H9 (cell line): Measurements from ENCODE around the gene ANGEL2. TPM values are rescaled to one million over a fixed set of nuclear protein-coding genes. Genes with fewer than 3 reads are reported as not detected.

Experiments
- DNase-seq: peaks from one replicate; pipeline ENCODE4 v3.0.0-alpha.2; 2017
- H2AFZ ChIP-seq: one replicate; pipeline ENCODE4 v1.6.1; 2013; ENCODE audit warnings: mild to moderate bottlenecking, low read length, control low read depth, moderate library complexity
- H2AK5ac ChIP-seq: 2 replicates; pipeline ENCODE4 v1.6.1; 2013; ENCODE audit warnings: low read length, control low read depth, mixed read lengths; ENCODE audit not compliant: insufficient read length
- H2BK120ac ChIP-seq: one replicate; pipeline ENCODE4 v1.6.1; 2013; ENCODE audit warnings: low read depth, mild to moderate bottlenecking, low read length, control low read depth, inconsistent platforms; ENCODE audit not compliant: poor library complexity, severe bottlenecking
- H2BK12ac ChIP-seq: 2 replicates; pipeline ENCODE4 v1.6.1; 2013; ENCODE audit warnings: low read length, control low read depth, mixed read lengths, low read depth; ENCODE audit not compliant: insufficient read length
- H2BK15ac ChIP-seq: 2 replicates; pipeline ENCODE4 v1.6.1; 2013; ENCODE audit warnings: low read depth, low read length, control low read depth
- H2BK20ac ChIP-seq: one replicate; pipeline ENCODE4 v1.6.1; 2013; ENCODE audit warnings: low read depth, mild to moderate bottlenecking, low read length, control low read depth, inconsistent platforms; ENCODE audit not compliant: poor library complexity, severe bottlenecking
- H2BK5ac ChIP-seq: 2 replicates; pipeline ENCODE4 v1.6.1; 2013; ENCODE audit warnings: low read length, control low read depth, mixed read lengths; ENCODE audit not compliant: insufficient read length
- H3K14ac ChIP-seq: 2 replicates; pipeline ENCODE4 v1.6.1; 2013; ENCODE audit warnings: low read length, control low read depth; ENCODE audit not compliant: insufficient read depth
- H3K18ac ChIP-seq: 2 replicates; pipeline ENCODE4 v1.6.1; 2013; ENCODE audit warnings: low read depth, mild to moderate bottlenecking, mixed read lengths, low read length, control low read depth; ENCODE audit not compliant: insufficient read length
- H3K23ac ChIP-seq: 2 replicates; pipeline ENCODE4 v1.6.1; 2013; ENCODE audit warnings: low read length, control low read depth, mixed read lengths, low read depth; ENCODE audit not compliant: insufficient read length
- H3K23me2 ChIP-seq: 2 replicates; pipeline ENCODE4 v1.6.1; 2013; ENCODE audit warnings: low read depth, mild to moderate bottlenecking, mixed read lengths, low read length, control low read depth; ENCODE audit not compliant: insufficient read length, poor library complexity, severe bottlenecking
- H3K27ac ChIP-seq: 2 replicates; pipeline ENCODE4 v1.5.1; 2013; ENCODE audit warnings: low read length, control low read depth, mixed read lengths, low read depth; ENCODE audit not compliant: insufficient read length
- H3K27me3 ChIP-seq: 2 replicates; pipeline ENCODE4 v1.6.1; 2013; ENCODE audit warnings: low read length, control low read depth, inconsistent platforms; ENCODE audit not compliant: insufficient read depth
- H3K4ac ChIP-seq: 2 replicates; pipeline ENCODE4 v1.6.1; 2013; ENCODE audit warnings: low read depth, mild to moderate bottlenecking, control low read depth, inconsistent platforms, low read length, moderate library complexity
- H3K4me1 ChIP-seq: 2 replicates; pipeline ENCODE4 v1.6.1; 2013; ENCODE audit warnings: low read length, control low read depth, inconsistent platforms; ENCODE audit not compliant: insufficient read depth
- H3K4me2 ChIP-seq: 2 replicates; pipeline ENCODE4 v1.6.1; 2013; ENCODE audit warnings: low read length, control low read depth, mixed read lengths; ENCODE audit not compliant: insufficient read length, insufficient read depth
- H3K56ac ChIP-seq: 2 replicates; pipeline ENCODE4 v1.6.1; 2013; ENCODE audit warnings: low read depth, mild to moderate bottlenecking, mixed read lengths, low read length, control low read depth; ENCODE audit not compliant: insufficient read length
- H3K79me1 ChIP-seq: 2 replicates; pipeline ENCODE4 v1.6.1; 2013; ENCODE audit warnings: low read depth, mild to moderate bottlenecking, moderate library complexity, low read length, control low read depth, inconsistent platforms; ENCODE audit not compliant: insufficient read depth, poor library complexity, severe bottlenecking
- H3K79me2 ChIP-seq: 2 replicates; pipeline ENCODE4 v1.6.1; 2013; ENCODE audit warnings: low read length, control low read depth, inconsistent platforms; ENCODE audit not compliant: insufficient read depth
- H3K9ac ChIP-seq: 2 replicates; pipeline ENCODE4 v1.6.1; 2013; ENCODE audit warnings: low read length, control low read depth, mixed read lengths; ENCODE audit not compliant: insufficient read length; ENCODE audit errors: extremely low read depth
- H3K9me3 ChIP-seq: one replicate; pipeline ENCODE4 v1.6.1; 2013; ENCODE audit warnings: low read depth, low read length, inconsistent platforms; ENCODE audit not compliant: control insufficient read depth
- H3T11ph ChIP-seq: one replicate; pipeline ENCODE4 v1.6.1; 2013; ENCODE audit warnings: mild to moderate bottlenecking, low read length, control low read depth, inconsistent platforms
- H4K20me1 ChIP-seq: one replicate; pipeline ENCODE4 v1.6.1; 2013; ENCODE audit not compliant: control insufficient read depth, insufficient read length, insufficient read depth
- H4K5ac ChIP-seq: 2 replicates; pipeline ENCODE4 v1.6.1; 2013; ENCODE audit warnings: low read depth, mild to moderate bottlenecking, mixed read lengths, low read length, control low read depth; ENCODE audit not compliant: insufficient read length
- H4K8ac ChIP-seq: replicated peaks from 2 replicates; pipeline ENCODE4 v1.6.1; 2013; ENCODE audit warnings: low read length, control low read depth, mixed read lengths, low read depth; ENCODE audit not compliant: insufficient read length
- H4K91ac ChIP-seq: 2 replicates; pipeline ENCODE4 v1.6.1; 2013; ENCODE audit warnings: low read depth, mild to moderate bottlenecking, moderate library complexity, mixed read lengths, low read length, control low read depth; ENCODE audit not compliant: insufficient read length
- H3K27ac Mint-ChIP-seq, 3 experiments: 2 replicates in 2 of 3; 3 replicates in 1 of 3; pipeline ENCODE4 v1.8.0; 2020 to 2021; ENCODE audit warnings: mixed read lengths in 3 of 3, mild to moderate bottlenecking in 1 of 3, moderate library complexity in 1 of 3
- H3K27me3 Mint-ChIP-seq: 2 replicates; pipeline ENCODE4 v1.8.0; 2021; ENCODE audit warnings: low read depth, mild to moderate bottlenecking, moderate library complexity, mixed read lengths
- H3K36me3 Mint-ChIP-seq, 3 experiments: 2 replicates in 2 of 3; 3 replicates in 1 of 3; pipeline ENCODE4 v1.8.0; 2020 to 2021; ENCODE audit warnings: low read depth in 3 of 3, mixed read lengths in 3 of 3; ENCODE audit not compliant: insufficient read depth in 1 of 3
- H3K4me1 Mint-ChIP-seq, 2 experiments: 2 replicates each; pipeline ENCODE4 v1.8.0; 2020; ENCODE audit warnings: mixed read lengths in 2 of 2
- H3K4me3 Mint-ChIP-seq, 2 experiments: 2 replicates in 1 of 2; 3 replicates in 1 of 2; pipeline ENCODE4 v1.8.0; 2020 to 2021; ENCODE audit warnings: mild to moderate bottlenecking in 2 of 2, mixed read lengths in 2 of 2, moderate library complexity in 1 of 2
- H3K9me3 Mint-ChIP-seq, 2 experiments: 2 replicates in 1 of 2; 3 replicates in 1 of 2; pipeline ENCODE4 v1.8.0; 2020; ENCODE audit warnings: mild to moderate bottlenecking in 2 of 2, mixed read lengths in 2 of 2, moderate library complexity in 1 of 2
- WGBS: extraction: QIAGEN DNeasy Blood & Tissue Kit; methylation state at CpG from one replicate; pipeline ENCODE4 v1.1.7; 2013; ENCODE audit warnings: missing lambda C conversion rate, low lambda C conversion rate, mixed read lengths; ENCODE audit not compliant: insufficient read length; ENCODE audit errors: extremely low coverage; 5-methylcytosine and 5-hydroxymethylcytosine counted together
- total RNA-seq: library from RNA; stranded (reverse); gene quantifications from 2 replicates; pipeline ENCODE4 v1.2.1, GENCODE V29; 2021
- TF ChIP-seq, protein P1 (sequence below): fragments of 200-600 bp; sonication (generic); conservative IDR thresholded peaks from 3 replicates; pipeline ENCODE4 v1.8.0; 2021; ENCODE audit warnings: antibody characterized with exemption, mild to moderate bottlenecking

ANGEL2 gene
- total RNA-seq, 1 experiment from 2014 or later = 47.8 TPM

- no peak overlapping the region for H2AK5ac ChIP-seq
- no peaks in the 10 kb centered on the region for H3K9me3 ChIP-seq
- no peak overlapping the region for H3K14ac ChIP-seq
- no peak overlapping the region for H3K18ac ChIP-seq
- TF ChIP-seq, protein P1, sequence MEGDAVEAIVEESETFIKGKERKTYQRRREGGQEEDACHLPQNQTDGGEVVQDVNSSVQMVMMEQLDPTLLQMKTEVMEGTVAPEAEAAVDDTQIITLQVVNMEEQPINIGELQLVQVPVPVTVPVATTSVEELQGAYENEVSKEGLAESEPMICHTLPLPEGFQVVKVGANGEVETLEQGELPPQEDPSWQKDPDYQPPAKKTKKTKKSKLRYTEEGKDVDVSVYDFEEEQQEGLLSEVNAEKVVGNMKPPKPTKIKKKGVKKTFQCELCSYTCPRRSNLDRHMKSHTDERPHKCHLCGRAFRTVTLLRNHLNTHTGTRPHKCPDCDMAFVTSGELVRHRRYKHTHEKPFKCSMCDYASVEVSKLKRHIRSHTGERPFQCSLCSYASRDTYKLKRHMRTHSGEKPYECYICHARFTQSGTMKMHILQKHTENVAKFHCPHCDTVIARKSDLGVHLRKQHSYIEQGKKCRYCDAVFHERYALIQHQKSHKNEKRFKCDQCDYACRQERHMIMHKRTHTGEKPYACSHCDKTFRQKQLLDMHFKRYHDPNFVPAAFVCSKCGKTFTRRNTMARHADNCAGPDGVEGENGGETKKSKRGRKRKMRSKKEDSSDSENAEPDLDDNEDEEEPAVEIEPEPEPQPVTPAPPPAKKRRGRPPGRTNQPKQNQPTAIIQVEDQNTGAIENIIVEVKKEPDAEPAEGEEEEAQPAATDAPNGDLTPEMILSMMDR = no peak
- H3K4me2 ChIP-seq = no peak overlapping the region
- no CpG with 5 or more reads among the region's 13 CpGs for WGBS
- H2BK5ac ChIP-seq = no peak overlapping the region
- H3K23ac ChIP-seq = no peak overlapping the region
- H3K9ac ChIP-seq = no peak overlapping the region
- H3T11ph ChIP-seq = no peak overlapping the region
- no peak overlapping the region for H4K5ac ChIP-seq
- H4K8ac ChIP-seq = no peak overlapping the region
- H4K20me1 ChIP-seq = no peaks in the 10 kb centered on the region
- DNase-seq = peak; percentile 41
- no peak overlapping the region for H2BK120ac ChIP-seq
- H3K79me1 ChIP-seq = no peaks in the 10 kb centered on the region
- no peak overlapping the region for H3K27ac ChIP-seq
- H3K4me1 ChIP-seq = peaks cover 7% of the 10 kb centered on the region; the same call in 1 of the 2 replicates
- Mint-ChIP-seq H3K27me3 (no peaks in the 10 kb centered on the region; the same call in 1 of the 2 replicates), H3K4me3 (no peak overlapping the region; a peak in 1 of 5 replicates), H3K4me1 (peaks cover 46 to 47% of the 10 kb centered on the region in 2 experiments), H3K27ac (peak overlapping the region; percentile 52 to 87 (median 69); a peak in 5 of 7 replicates), H3K36me3 (peaks cover 47 to 92% (median 55%) of the 10 kb centered on the region in 3 experiments; a peak in 6 of 7 replicates), H3K9me3 (no peaks in the 10 kb centered on the region)
- H3K27me3 ChIP-seq = no peaks in the 10 kb centered on the region
- H2AFZ ChIP-seq = no peak overlapping the region
- H2BK12ac ChIP-seq = no peak overlapping the region
- H3K56ac ChIP-seq = no peak overlapping the region
- no peak overlapping the region for H4K91ac ChIP-seq
- no peak overlapping the region for H2BK15ac ChIP-seq
- no peak overlapping the region for H3K4ac ChIP-seq
- H3K23me2 ChIP-seq = no peaks in the 10 kb centered on the region
- H3K79me2 ChIP-seq = no peaks in the 10 kb centered on the region
- no peak overlapping the region for H2BK20ac ChIP-seq
These were observed 33.9 kb downstream of the ANGEL2 start for GRCh38 chr1:212981571-212982328.
